ENCODE results near the gene NLRP3. TPM values are rescaled to one million over a fixed set of nuclear protein-coding genes. Genes with fewer than 3 reads are reported as not detected.

The NLRP3 gene
- total RNA-seq, 1 donor from 2014 or later = not detected

GRCh38 chr1:247435030-247435758 is 19.2 kb downstream of the NLRP3 start:
- Mint-ChIP-seq H3K27me3 (peaks cover 11% of the 10 kb centered on the region), H3K27ac (no peak overlapping the region), H3K36me3 (ENCODE audit: insufficient read depth) (no peaks in the 10 kb centered on the region), H3K4me3 (ENCODE audit: low read depth) (no peak overlapping the region), H3K4me1 (ENCODE audit: low read depth) (no peaks in the 10 kb centered on the region), H3K9me3 (ENCODE audit: low read depth) (no peaks in the 10 kb centered on the region)
- TF ChIP-seq CTCF (IDR thresholded peaks at IDR 0.05; ENCODE audit: unreplicated experiment) = no peak
- DNase-seq (ENCODE audit: low spot score, unreplicated experiment) = no peak

GRCh38 chr1:247435759-247436147 is 19.8 kb downstream of the NLRP3 start:
- no peaks in the 10 kb centered on the region for H3K9me3 Mint-ChIP-seq (ENCODE audit: low read depth)

GRCh38 chr1:247437551-247438505 is 21.9 kb downstream of the NLRP3 start:
- H3K36me3 Mint-ChIP-seq (ENCODE audit: insufficient read depth) = no peaks in the 10 kb centered on the region
- no peaks in the 10 kb centered on the region for H3K4me1 Mint-ChIP-seq (ENCODE audit: low read depth)
- peaks cover 7% of the 10 kb centered on the region for H3K27me3 Mint-ChIP-seq
- no peaks in the 10 kb centered on the region for H3K9me3 Mint-ChIP-seq (ENCODE audit: low read depth)
- DNase-seq (ENCODE audit: low spot score, unreplicated experiment) = no peak
- no peak for TF ChIP-seq CTCF (IDR thresholded peaks at IDR 0.05; ENCODE audit: unreplicated experiment)
- H3K4me3 Mint-ChIP-seq (ENCODE audit: low read depth) = no peak overlapping the region
- H3K27ac Mint-ChIP-seq = no peak overlapping the region

More at GRCh38 chr1:247435759-247436147, 19.8 kb downstream of the NLRP3 start:
- H3K27ac Mint-ChIP-seq = no peak overlapping the region
- no peak for DNase-seq (ENCODE audit: low spot score, unreplicated experiment)
- no peaks in the 10 kb centered on the region for H3K36me3 Mint-ChIP-seq (ENCODE audit: insufficient read depth)
- no peak overlapping the region for H3K4me3 Mint-ChIP-seq (ENCODE audit: low read depth)
- no peaks in the 10 kb centered on the region for H3K4me1 Mint-ChIP-seq (ENCODE audit: low read depth)
- TF ChIP-seq CTCF (IDR thresholded peaks at IDR 0.05; ENCODE audit: unreplicated experiment) = no peak
- H3K27me3 Mint-ChIP-seq = peaks cover 11% of the 10 kb centered on the region

- no peaks in the 10 kb centered on the region for H3K36me3 Mint-ChIP-seq (ENCODE audit: insufficient read depth)
- TF ChIP-seq CTCF (IDR thresholded peaks at IDR 0.05; ENCODE audit: unreplicated experiment) = no peak
Measured at GRCh38 chr1:247440001-247440620, 24.1 kb downstream of the NLRP3 start.

GRCh38 chr1:247441606-247442005 is 25.6 kb downstream of the NLRP3 start:
- no peak for DNase-seq (ENCODE audit: low spot score, unreplicated experiment)
- no peak for TF ChIP-seq CTCF (IDR thresholded peaks at IDR 0.05; ENCODE audit: unreplicated experiment)
- Mint-ChIP-seq H3K4me1 (ENCODE audit: low read depth) (no peaks in the 10 kb centered on the region), H3K9me3 (ENCODE audit: low read depth) (no peaks in the 10 kb centered on the region), H3K27me3 (peaks cover 3% of the 10 kb centered on the region), H3K27ac (no peak overlapping the region), H3K4me3 (ENCODE audit: low read depth) (no peak overlapping the region), H3K36me3 (ENCODE audit: insufficient read depth) (no peaks in the 10 kb centered on the region)

More at GRCh38 chr1:247440001-247440620, 24.1 kb downstream of the NLRP3 start:
- no peak overlapping the region for H3K4me3 Mint-ChIP-seq (ENCODE audit: low read depth)
- H3K9me3 Mint-ChIP-seq (ENCODE audit: low read depth) = no peaks in the 10 kb centered on the region
- DNase-seq (ENCODE audit: low spot score, unreplicated experiment) = no peak
- H3K27ac Mint-ChIP-seq = no peak overlapping the region
- no peaks in the 10 kb centered on the region for H3K4me1 Mint-ChIP-seq (ENCODE audit: low read depth)
- peaks cover 7% of the 10 kb centered on the region for H3K27me3 Mint-ChIP-seq
